BE2C (cell line): Measurements from ENCODE around the gene IGIP.

ENCODE experiments used
- DNase-seq: peaks from one replicate; pipeline ENCODE4 v3.0.0-alpha.2; 2020
- H3K27me3 ChIP-seq: fragments of 250-450 bp; sonication (Bioruptor Pico); 2 replicates; pipeline ENCODE4 v1.5.1; 2020; ENCODE audit warnings: mild to moderate bottlenecking
- H3K36me3 ChIP-seq: fragments of 250-450 bp; sonication (Bioruptor Pico); 2 replicates; pipeline ENCODE4 v1.5.1; 2020; ENCODE audit warnings: mild to moderate bottlenecking
- H3K4me1 ChIP-seq: fragments of 250-450 bp; sonication (Bioruptor Pico); 2 replicates; pipeline ENCODE4 v1.5.1; 2020
- H3K4me3 ChIP-seq: 2 replicates; pipeline ENCODE4 v1.5.1; 2011; ENCODE audit warnings: low read depth, low read length
- H3K9me3 ChIP-seq: fragments of 250-450 bp; sonication (Bioruptor Pico); 2 replicates; pipeline ENCODE4 v1.5.1; 2020
- TF ChIP-seq, protein P1 (sequence below): IDR thresholded peaks from 2 replicates; pipeline ENCODE4 v1.5.1; 2012; ENCODE audit warnings: mild to moderate bottlenecking, low read depth, low read length

Gene IGIP

DNA sequence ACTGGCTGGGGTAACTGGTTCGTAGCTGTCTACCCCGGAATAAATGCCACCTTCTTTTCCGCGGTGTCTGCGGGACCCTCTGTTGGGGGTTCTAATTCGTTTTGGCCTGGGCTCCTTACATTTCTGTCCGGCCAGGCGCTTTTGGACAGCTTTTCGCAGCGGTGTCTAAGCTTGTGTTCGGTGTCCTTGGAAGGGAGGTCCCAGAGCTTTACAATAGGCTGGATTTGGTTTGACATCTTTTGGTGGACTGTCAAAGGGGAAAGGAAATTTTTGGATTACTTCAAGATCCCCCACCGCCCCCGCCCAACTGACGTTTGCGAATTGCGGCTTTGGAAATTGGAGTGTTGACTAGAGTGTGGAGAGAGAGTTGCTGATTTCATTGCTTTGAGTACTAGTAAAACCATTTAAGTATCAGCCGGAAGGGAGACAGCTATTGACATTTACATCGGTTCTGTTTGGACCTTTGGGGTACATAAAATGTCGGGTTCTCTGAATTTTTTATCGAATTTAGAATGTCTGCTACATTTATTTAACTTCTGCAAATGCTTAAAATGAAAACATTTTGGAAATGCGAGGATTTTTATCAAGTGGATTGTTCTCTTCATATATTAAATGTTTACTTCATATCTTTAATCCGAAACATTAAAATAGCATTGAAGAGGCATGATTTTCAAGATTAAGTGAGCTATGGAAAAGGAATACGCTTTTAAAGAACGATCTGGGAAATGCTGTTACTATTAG lies 16.5 kb upstream of the IGIP start:
- Histone ChIP-seq H3K4me3 (peak overlapping the region; percentile 78), H3K27me3 (peaks cover 32% of the 10 kb centered on the region), H3K36me3 (no peaks in the 10 kb centered on the region), H3K9me3 (no peaks in the 10 kb centered on the region), H3K4me1 (no peaks in the 10 kb centered on the region)
- TF ChIP-seq, protein P1, sequence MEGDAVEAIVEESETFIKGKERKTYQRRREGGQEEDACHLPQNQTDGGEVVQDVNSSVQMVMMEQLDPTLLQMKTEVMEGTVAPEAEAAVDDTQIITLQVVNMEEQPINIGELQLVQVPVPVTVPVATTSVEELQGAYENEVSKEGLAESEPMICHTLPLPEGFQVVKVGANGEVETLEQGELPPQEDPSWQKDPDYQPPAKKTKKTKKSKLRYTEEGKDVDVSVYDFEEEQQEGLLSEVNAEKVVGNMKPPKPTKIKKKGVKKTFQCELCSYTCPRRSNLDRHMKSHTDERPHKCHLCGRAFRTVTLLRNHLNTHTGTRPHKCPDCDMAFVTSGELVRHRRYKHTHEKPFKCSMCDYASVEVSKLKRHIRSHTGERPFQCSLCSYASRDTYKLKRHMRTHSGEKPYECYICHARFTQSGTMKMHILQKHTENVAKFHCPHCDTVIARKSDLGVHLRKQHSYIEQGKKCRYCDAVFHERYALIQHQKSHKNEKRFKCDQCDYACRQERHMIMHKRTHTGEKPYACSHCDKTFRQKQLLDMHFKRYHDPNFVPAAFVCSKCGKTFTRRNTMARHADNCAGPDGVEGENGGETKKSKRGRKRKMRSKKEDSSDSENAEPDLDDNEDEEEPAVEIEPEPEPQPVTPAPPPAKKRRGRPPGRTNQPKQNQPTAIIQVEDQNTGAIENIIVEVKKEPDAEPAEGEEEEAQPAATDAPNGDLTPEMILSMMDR: no peak
- DNase-seq: no peak

- TF ChIP-seq, protein P1: no peak
- H3K36me3 ChIP-seq: no peaks in the 10 kb centered on the region
- H3K27me3 ChIP-seq: peaks cover 32% of the 10 kb centered on the region
- H3K9me3 ChIP-seq: no peaks in the 10 kb centered on the region
- H3K4me1 ChIP-seq: no peaks in the 10 kb centered on the region
- no peak overlapping the region for H3K4me3 ChIP-seq
- no peak for DNase-seq
Observed at GRCh38 chr5:140109759-140110645, 15.7 kb upstream of the IGIP start.

GRCh38 chr5:140110646-140110957 lies 15.1 kb upstream of the IGIP start:
- H3K4me3 ChIP-seq: no peak overlapping the region
- H3K36me3 ChIP-seq: no peaks in the 10 kb centered on the region
- no peak for DNase-seq
- H3K9me3 ChIP-seq: no peaks in the 10 kb centered on the region
- H3K27me3 ChIP-seq: peaks cover 32% of the 10 kb centered on the region
- H3K4me1 ChIP-seq: no peaks in the 10 kb centered on the region
- TF ChIP-seq, protein P1: no peak

GRCh38 chr5:140111011-140111858 lies 14.5 kb upstream of the IGIP start:
- DNase-seq: no peak
- Histone ChIP-seq H3K4me3 (no peak overlapping the region), H3K36me3 (no peaks in the 10 kb centered on the region), H3K27me3 (peaks cover 32% of the 10 kb centered on the region), H3K4me1 (no peaks in the 10 kb centered on the region), H3K9me3 (no peaks in the 10 kb centered on the region)
- TF ChIP-seq, protein P1: no peak

GRCh38 chr5:140111859-140112551 lies 13.7 kb upstream of the IGIP start:
- no peak for DNase-seq
- no peaks in the 10 kb centered on the region for H3K36me3 ChIP-seq
- H3K27me3 ChIP-seq: peaks cover 32% of the 10 kb centered on the region
- no peaks in the 10 kb centered on the region for H3K9me3 ChIP-seq
- no peaks in the 10 kb centered on the region for H3K4me1 ChIP-seq
- H3K4me3 ChIP-seq: no peak overlapping the region
- TF ChIP-seq, protein P1: no peak
